ENCODE data around the gene LAMA1.

The LAMA1 gene

DNA sequence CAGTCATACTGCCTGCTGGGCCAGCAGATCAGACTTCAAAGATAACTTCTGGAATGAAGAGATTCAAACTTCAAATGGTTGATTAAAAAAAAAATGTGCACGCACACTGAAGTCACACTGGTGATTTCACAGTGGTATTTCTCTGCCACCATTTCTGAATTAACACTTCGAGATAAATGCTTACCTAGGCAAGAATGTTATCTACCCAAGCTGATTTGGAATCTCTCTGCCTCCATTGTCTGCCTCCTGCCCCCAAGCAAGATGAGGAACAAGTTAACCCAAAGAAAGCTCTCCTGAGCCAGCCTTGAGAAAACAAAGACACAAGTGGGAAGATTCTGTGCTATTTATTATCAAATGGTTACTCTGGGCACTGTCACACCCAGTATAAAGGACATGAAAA is 6.5 kb downstream of the LAMA1 start:
- ATAC-seq (no peak), DNase-seq (no peak)

DNA sequence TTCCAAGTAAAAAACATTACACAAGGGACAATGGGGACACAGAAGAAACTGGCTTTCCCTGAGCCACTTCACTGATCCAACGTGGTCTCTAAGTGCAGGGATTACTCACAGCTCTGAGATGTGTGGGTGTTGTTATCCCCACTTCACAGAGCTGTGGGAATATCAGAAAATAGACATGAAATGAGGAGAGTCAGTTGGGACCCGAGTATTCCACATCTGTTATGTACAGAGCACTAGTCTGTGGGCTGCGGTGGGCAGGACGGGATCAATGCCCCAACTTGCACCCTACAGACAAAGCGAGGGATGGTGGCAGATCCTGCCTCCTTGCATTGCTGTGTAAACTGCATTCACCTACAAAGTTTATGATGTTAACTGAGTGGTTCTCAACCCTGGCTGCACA is 11.7 kb downstream of the LAMA1 start:
- no peak for DNase-seq
- ATAC-seq: no peak

DNA sequence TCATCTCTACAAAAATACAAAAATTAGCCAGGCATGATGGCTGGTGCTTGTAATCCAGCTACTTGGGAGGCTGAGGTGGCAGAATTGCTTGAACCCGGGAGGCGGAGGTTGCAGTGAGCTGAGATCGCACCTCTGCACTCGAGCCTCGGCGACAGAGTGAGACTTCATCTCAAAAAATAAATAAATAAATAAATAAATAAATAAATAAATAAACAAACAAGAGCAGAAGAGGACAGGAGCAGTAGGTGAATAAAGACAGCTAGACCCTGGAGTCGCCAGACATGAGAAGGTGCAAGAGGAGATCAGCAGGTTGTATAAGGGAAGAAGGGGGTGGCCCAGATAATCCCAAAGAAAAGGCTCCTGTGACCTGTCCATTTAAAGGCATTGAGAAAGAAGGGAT is 12.3 kb downstream of the LAMA1 start:
- ATAC-seq (no peak), DNase-seq (no peak)

DNA sequence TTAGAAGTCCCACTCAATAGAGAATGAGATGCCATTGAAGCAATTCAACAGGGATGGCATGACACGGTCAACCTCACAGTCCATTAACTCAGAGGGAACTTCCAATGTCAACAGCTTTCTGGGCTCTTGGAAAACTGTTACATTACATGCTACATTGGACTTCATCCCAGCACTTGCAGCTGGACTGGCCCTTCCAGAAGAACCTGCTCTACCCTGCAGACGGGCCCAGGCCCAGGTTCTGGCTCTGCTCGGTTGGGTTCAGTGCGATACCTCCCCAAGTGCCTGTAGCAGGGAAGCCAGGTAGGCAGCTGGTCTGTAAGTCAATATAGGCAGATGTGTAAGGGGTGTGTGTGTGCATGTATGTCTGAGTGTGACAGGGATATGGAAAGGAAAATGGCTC is 12.9 kb downstream of the LAMA1 start:
- DNase-seq: no peak
- no peak for ATAC-seq

DNA sequence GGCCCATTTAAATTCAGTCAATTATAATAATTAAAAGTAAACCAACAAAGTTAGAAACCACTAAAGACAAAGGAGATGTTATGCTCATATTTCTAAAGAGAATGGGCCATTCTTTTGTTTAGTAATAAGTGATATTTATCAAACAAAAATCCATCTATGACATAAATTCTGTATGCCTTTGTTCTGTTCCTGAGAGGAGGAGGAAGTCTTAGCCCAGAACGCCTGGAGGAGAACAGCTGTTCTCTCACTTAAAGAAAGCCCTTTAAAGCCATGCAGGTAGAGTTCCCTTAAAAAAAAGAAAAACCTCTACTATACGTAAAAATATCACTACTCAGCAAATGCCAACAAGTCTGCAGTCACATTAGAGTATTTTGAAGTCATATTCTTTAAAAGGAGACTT is 15.5 kb downstream of the LAMA1 start:
- DNase-seq (no peak), ATAC-seq (no peak)

GRCh38 chr18:7096838-7097237 is 20.8 kb downstream of the LAMA1 start:
- no peak for ATAC-seq

GRCh38 chr18:7094427-7094826 is 23.2 kb downstream of the LAMA1 start:
- ATAC-seq: no peak
- DNase-seq: no peak

More at GRCh38 chr18:7096838-7097237, 20.8 kb downstream of the LAMA1 start:
- no peak for DNase-seq

DNA sequence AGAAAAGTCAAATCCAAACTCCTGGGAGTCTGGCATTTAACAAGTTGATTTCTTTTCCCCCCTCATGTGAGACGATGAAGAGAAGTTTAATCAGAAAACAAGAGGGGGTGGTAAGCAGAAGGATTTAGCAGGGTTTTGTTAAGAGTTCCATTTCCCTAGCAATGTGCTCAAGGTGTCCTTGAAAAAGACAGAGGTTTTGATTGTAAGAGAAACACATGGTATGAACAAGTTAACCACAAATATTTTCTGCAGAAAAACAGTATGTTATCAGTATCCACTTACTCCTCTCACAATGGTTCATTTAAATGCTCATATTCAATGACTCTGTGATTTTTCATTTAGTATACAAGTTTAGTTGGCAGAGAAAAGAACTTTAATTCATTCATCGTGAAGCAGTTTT is 26.8 kb downstream of the LAMA1 start:
- ATAC-seq (no peak), DNase-seq (no peak)

- ATAC-seq (no peak), DNase-seq (no peak)
These were observed 28.2 kb downstream of the LAMA1 start for GRCh38 chr18:7089369-7089768.

DNA sequence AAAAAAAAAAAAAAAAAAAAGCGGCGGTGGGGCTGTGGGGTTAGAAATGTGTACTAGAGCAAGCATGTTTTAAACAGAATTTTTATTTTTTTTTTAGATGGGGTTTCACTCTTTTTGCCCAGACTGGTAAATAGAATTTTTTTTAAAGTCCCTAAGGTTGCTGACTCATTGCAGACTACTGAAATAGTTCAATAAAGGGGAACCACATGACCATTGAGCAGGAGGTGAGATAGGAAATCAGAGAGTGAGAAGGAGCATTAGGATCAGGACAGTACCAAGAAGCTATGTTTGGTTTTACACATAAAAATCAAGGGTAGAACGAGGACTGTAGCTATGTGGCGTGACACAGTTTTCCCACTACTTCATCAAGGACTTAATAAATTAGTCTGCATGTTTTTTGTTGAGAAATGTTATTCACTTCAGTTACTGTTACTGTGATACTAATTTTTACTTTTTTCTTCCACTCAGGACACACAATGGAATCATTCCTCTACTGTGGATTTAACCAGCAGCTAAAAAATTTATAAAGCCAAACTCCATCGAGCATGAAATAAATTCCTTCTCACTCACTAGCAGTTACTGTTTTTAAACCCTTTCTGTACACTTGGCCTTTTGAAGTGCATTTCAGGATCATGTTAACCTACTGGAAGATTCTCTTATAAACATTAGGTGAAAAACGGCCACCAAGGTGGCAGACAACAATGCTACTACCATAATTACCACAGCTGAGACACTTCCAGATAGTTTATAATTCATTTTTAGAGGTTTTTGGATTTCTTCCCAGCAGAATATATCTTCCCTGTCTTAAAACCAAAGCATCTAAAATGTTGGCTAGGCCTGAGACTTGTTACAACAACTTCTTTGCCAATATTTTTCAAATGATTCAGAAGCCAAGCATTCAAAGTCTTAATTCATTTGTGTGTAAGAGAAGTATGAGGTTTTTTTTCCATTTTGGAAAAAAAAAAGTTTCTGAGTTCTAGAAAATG is 33.2 kb downstream of the LAMA1 start:
- ATAC-seq (no peak), DNase-seq (no peak)

DNA sequence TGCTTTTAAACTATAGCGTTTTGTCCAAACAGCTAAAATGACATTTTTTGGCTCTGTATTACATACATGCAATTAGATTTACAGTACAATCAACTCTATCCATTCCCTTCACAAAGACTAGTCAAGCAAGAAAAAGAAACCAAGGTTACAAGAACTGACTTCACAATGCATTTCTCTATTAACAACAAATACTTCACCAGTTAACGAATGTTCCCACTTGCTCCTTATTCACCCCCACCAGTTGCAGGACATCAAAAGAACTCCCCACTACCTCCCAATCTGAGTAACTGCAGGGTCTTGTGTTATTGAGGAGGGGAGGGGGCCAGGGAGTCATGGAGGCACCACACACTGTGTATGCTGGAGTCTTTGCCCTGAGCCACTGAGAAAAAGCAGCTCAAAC is 34.9 kb downstream of the LAMA1 start:
- ATAC-seq: no peak
- no peak for DNase-seq

DNA sequence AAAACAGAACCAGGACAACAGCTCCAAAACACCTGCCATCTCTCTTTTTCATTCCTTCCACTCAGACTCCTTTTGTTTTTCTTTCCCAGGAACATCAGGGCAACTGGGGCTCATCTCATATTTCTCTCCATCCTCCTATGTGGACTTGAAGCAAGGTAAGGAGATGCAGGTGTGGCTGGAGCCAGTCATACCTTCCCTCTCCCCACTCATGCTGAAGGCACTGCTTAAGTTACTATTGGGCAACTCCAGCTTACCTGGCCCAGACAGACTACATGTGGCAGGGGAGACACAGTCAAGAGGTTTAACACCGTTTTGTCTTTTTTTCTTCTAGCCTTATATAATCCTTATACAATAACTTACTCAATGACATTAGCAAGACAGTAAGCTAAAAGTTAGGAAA is 38.4 kb downstream of the LAMA1 start:
- no peak for DNase-seq
- ATAC-seq: no peak

GRCh38 chr18:7072593-7072992 is 45.0 kb downstream of the LAMA1 start:
- ATAC-seq (no peak), DNase-seq (no peak)

- ATAC-seq (no peak), DNase-seq (no peak)
These were observed 46.0 kb downstream of the LAMA1 start for GRCh38 chr18:7071600-7071999.

- DNase-seq: no peak
- no peak for ATAC-seq
These were observed 47.1 kb downstream of the LAMA1 start for GRCh38 chr18:7070466-7070865.

DNA sequence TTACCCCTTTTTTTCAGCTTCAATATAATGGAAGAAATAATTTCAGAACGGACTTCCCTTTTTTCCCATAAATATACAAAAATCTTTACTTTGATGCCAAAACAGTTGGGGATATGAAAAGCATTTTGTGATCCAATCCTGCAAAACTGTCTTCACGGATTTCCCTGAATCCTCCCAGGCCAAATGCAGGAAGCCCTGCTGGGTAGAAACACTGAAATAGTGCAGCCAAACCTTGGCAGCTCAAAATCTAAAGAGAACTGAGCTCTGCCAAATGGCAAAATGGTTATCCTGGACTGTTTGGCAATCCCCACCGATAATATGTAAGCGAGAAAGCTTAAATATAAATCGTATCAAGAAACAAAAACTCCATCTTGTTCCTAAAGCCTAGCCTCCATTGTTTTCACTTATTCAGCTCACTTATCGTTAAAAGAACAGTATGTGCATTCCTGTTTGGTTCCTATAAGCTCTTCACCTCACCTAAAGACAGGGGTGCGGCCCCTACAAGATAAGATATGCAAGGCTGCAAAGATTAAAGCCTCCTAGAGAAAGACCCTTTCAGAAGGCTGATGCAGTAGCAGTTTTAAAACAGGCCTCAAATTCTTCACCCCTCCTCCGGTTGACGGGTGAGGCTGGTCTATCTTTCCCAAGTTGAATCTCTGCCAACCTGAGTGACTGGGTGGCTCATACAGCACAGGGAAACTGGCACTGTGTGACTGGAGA is 48.6 kb downstream of the LAMA1 start:
- ATAC-seq (no peak), DNase-seq (no peak)

GRCh38 chr18:7066965-7067555 is 50.5 kb downstream of the LAMA1 start:
- no peak for DNase-seq

GRCh38 chr18:7065736-7066135 is 51.9 kb downstream of the LAMA1 start:
- DNase-seq (no peak), ATAC-seq (no peak)

More at GRCh38 chr18:7066965-7067555, 50.5 kb downstream of the LAMA1 start:
- ATAC-seq: no peak

DNA sequence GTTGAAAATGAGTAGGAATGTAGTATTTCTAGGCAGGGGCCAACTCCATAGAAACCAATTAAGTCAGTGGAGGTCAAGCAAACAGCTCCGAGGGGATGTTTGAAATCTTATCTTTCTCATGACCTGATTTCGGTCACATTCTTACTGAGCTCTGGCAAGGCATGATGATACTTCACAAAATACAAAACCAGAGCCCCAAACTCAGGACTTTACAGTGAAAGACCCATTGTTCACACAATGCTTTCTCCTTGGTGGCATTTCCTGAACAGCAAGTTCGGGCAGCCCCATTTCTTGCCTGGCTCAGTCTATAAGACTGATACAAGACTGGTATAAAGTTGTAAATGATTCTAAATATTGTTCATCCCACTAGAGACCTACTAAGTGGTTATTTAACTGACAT is 53.3 kb downstream of the LAMA1 start:
- ATAC-seq (no peak), DNase-seq (no peak)

GRCh38 chr18:7062811-7063210 is 54.8 kb downstream of the LAMA1 start:
- ATAC-seq: no peak

DNA sequence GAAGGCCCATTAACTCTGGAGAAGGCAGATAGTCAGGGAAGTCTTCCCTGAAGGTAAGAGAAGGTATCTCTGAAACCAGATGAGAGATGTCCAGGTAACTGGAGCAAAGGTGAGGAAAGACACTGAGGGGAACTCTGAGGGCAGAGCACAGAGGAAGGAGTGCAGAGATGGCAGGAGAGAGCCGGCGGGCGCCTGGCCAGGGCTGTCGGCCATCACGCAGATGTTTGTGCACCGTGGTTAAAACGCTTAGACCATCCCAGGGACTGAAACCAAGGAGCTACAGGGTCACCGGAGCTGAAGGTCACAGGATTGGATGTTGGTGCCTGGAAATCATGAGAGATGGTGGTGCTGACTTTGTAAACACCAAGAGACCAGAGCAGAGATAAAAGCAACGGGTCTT is 55.4 kb downstream of the LAMA1 start:
- DNase-seq (no peak), ATAC-seq (no peak)

More at GRCh38 chr18:7062811-7063210, 54.8 kb downstream of the LAMA1 start:
- no peak for DNase-seq

DNA sequence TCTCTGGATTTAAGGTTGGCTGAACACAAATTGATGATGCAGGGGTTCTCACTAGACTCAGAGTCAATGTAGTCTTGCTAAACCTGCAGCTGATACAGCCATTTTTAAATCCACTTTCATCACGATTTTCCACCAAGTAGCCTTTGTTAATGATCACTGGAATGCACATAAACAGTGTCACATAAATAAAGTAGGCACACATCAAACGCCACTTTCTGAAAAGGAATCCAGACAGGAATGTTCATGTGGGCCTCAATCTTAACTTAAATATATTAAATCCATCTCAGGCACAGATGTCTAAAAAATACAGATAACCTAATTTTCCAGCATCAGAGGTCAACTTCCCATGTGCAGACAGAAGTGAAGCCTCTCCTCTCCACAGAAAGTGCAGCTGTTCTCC is 58.3 kb downstream of the LAMA1 start:
- ATAC-seq: no peak
- DNase-seq: no peak

- DNase-seq (no peak), ATAC-seq (no peak)
These were observed 61.6 kb downstream of the LAMA1 start for GRCh38 chr18:7056026-7056425.

All from stimulated activated naive CD8-positive, alpha-beta T cell treated with anti-CD3 and anti-CD28 coated beads, Interleukin-15, Interleukin-2, amounts not matched to agents 100 U/mL and 50 U/mL, for 24 hours (primary cell).